GM12892 (cell line): ENCODE data around the gene KRTAP12-1.

ENCODE experiments used
- POLR2A ChIP-seq: IDR thresholded peaks from 2 replicates; pipeline ENCODE4 v1.6.1; 2011; ENCODE audit warnings: low read depth, low read length, control low read depth
- POLR2AphosphoS5 ChIP-seq: IDR thresholded peaks from 2 replicates; pipeline ENCODE4 v1.6.1; 2011; ENCODE audit warnings: low read depth, low read length, control low read depth
- TAF1 ChIP-seq: IDR thresholded peaks from 2 replicates; pipeline ENCODE4 v1.6.1; 2011; ENCODE audit warnings: low read depth, mild to moderate bottlenecking, control low read depth, low read length, borderline replicate concordance

GRCh38 chr21:44711327-44712202 is 29.6 kb upstream of the KRTAP12-1 start, which contains the start of gene TSPEAR:
- TF ChIP-seq POLR2AphosphoS5 (no peak), POLR2A (no peak), TAF1 (no peak)
